Keratinocyte (primary cell): ENCODE results near the gene XRN2. TPM values are rescaled to one million over a fixed set of nuclear protein-coding genes. Genes with fewer than 3 reads are reported as not detected.

Source experiments
- DNase-seq: peaks from one replicate; pipeline ENCODE4 v3.0.0-alpha.2; 2011; ENCODE audit warnings: low read depth, missing footprints, low spot score
- FAIRE-seq: peaks from 2 replicates; lab custom pipeline; 2011; peaks lifted over from hg19 to GRCh38; lab: Jason Lieb, UNC
- H2AFZ ChIP-seq: 2 replicates; pipeline ENCODE4 v1.6.0; 2012; ENCODE audit warnings: low read length, control low read depth, inconsistent platforms; ENCODE audit not compliant: control insufficient read depth
- H3K27ac ChIP-seq: 2 replicates; pipeline ENCODE4 v1.5.1; 2011; ENCODE audit warnings: low read length; ENCODE audit not compliant: control insufficient read depth, insufficient read depth
- H3K27me3 ChIP-seq: 3 replicates; pipeline ENCODE4 v1.6.0; 2011; ENCODE audit warnings: low read length; ENCODE audit not compliant: control insufficient read depth, insufficient read depth; ENCODE audit errors: extremely low read depth
- H3K36me3 ChIP-seq, 2 experiments: 2 replicates in 1 of 2; 3 replicates in 1 of 2; pipeline ENCODE4 v1.5.1; 2011; ENCODE audit warnings: low read length in 2 of 2, mild to moderate bottlenecking in 1 of 2; ENCODE audit not compliant: control insufficient read depth in 2 of 2, insufficient read depth in 2 of 2; ENCODE audit errors: extremely low read depth in 1 of 2
- H3K4me1 ChIP-seq: 3 replicates; pipeline ENCODE4 v1.5.1; 2011; ENCODE audit warnings: low read length; ENCODE audit not compliant: control insufficient read depth, insufficient read depth; ENCODE audit errors: extremely low read depth
- H3K4me2 ChIP-seq: 3 replicates; pipeline ENCODE4 v1.6.0; 2011; ENCODE audit warnings: low read depth, low read length; ENCODE audit not compliant: control insufficient read depth, insufficient read depth; ENCODE audit errors: extremely low read depth
- H3K4me3 ChIP-seq, 3 experiments: fragments of 200-600 bp in 1 of 3; sonication (generic) in 1 of 3; 2 replicates in 2 of 3; 3 replicates in 1 of 3; pipeline ENCODE4 v1.5.1; 2011 to 2016; ENCODE audit warnings: low read length in 3 of 3, mild to moderate bottlenecking in 3 of 3, control low read depth in 2 of 3, inconsistent platforms in 1 of 3, low read depth in 1 of 3, mixed read lengths in 1 of 3, mixed run types in 1 of 3, moderate library complexity in 1 of 3; ENCODE audit not compliant: control insufficient read depth in 2 of 3, insufficient read depth in 2 of 3; ENCODE audit errors: extremely low read depth in 1 of 3
- H3K79me2 ChIP-seq: 2 replicates; pipeline ENCODE4 v1.6.0; 2012; ENCODE audit warnings: low read length; ENCODE audit not compliant: control insufficient read depth, insufficient read depth
- H3K9ac ChIP-seq: 3 replicates; pipeline ENCODE4 v1.6.0; 2011; ENCODE audit warnings: low read length; ENCODE audit not compliant: control insufficient read depth, insufficient read depth; ENCODE audit errors: extremely low read depth
- H3K9me1 ChIP-seq: 3 replicates; pipeline ENCODE4 v1.6.0; 2011; ENCODE audit warnings: low read length; ENCODE audit not compliant: control insufficient read depth, insufficient read depth; ENCODE audit errors: extremely low read depth
- H3K9me3 ChIP-seq: 2 replicates; pipeline ENCODE4 v1.5.1; 2012; ENCODE audit warnings: low read depth, low read length; ENCODE audit not compliant: control insufficient read depth
- H4K20me1 ChIP-seq: 3 replicates; pipeline ENCODE4 v1.6.0; 2011; ENCODE audit warnings: low read length; ENCODE audit not compliant: control insufficient read depth, insufficient read depth; ENCODE audit errors: extremely low read depth
- CTCF ChIP-seq, 3 experiments: IDR thresholded peaks in 1 of 3; conservative IDR thresholded peaks in 1 of 3; optimal IDR thresholded peaks in 1 of 3; 2 replicates in 2 of 3; 3 replicates in 1 of 3; pipeline versions ENCODE3 to v1.5.1; 2011; ENCODE audit warnings: low read length in 3 of 3, mild to moderate bottlenecking in 3 of 3, moderate library complexity in 2 of 3, control low read depth in 1 of 3, inconsistent platforms in 1 of 3; ENCODE audit not compliant: insufficient read depth in 2 of 3; ENCODE audit errors: extremely low read depth in 1 of 3
- EZH2 ChIP-seq: IDR thresholded peaks from one replicate; pipeline ENCODE4 v1.6.1; 2012; ENCODE audit warnings: inconsistent platforms, mild to moderate bottlenecking, low read length, moderate library complexity
- dilution Hi-C: fragments of 300-500 bp; cut with MboI; formaldehyde crosslinking; loops from one replicate; pipeline ENCODE4 v1.7.0; 2020; ENCODE audit warnings: low sequenced_read_pairs; ENCODE audit not compliant: extremely low pct_ligation_motif_present
- polyA plus RNA-seq, 5 experiments: library from polyadenylated mRNA; depleted of rRNA in 3 of 5; stranded (reverse) in 3 of 5; stranded (forward) in 1 of 5; unstranded in 1 of 5; fragments of >200 nt; gene quantifications; 1 replicate in 1 of 5; 2 replicates in 3 of 5; 3 replicates in 1 of 5; pipeline versions ENCODE4 v1.2.1 to v1.2.3, GENCODE V29; 2011 to 2012; ENCODE audit warnings: missing spikeins in 2 of 5, low read depth in 1 of 5, low replicate concordance in 1 of 5

The XRN2 gene
- polyA plus RNA-seq, 1 donor (not counting 4 experiments of a cell fraction or from before 2014, with no cell fraction given): 85.8 TPM

GRCh38 chr20:21396599-21397340 is 93.6 kb downstream of the XRN2 start:
- Histone ChIP-seq H3K79me2 (no peaks in the 10 kb centered on the region), H3K4me3 (no peak overlapping the region), H3K36me3 (no peaks in the 10 kb centered on the region), H4K20me1 (no peaks in the 10 kb centered on the region), H3K9ac (no peak overlapping the region), H3K9me3 (no peaks in the 10 kb centered on the region), H3K27me3 (peaks cover 81% of the 10 kb centered on the region), H2AFZ (no peak overlapping the region), H3K4me2 (peak overlapping the region; percentile 5), H3K27ac (no peak overlapping the region), H3K9me1 (no peaks in the 10 kb centered on the region), H3K4me1 (no peaks in the 10 kb centered on the region)
- FAIRE-seq (no peak), DNase-seq (no peak)
- dilution Hi-C loops: no loop called here
- TF ChIP-seq EZH2 (no peak), CTCF (optimal IDR thresholded peaks at IDR 0.05 in 1 of 3, IDR thresholded peaks at IDR 0.05 in 1 of 3, conservative IDR thresholded peaks at IDR 0.05 in 1 of 3; ENCODE audit: extremely low read depth in 1 of 3, insufficient read depth in 2 of 3, low read length in 3 of 3) (no peak)

GRCh38 chr20:21397341-21398108 is 94.4 kb downstream of the XRN2 start, which contains the start of gene NKX2-4:
Gene NKX2-4, minus strand, starts transcription at chr20:21397526. Its CDS starts 127 bp downstream, at chr20:21397399.
- peaks cover 80% of the 10 kb centered on the region for H3K27me3 ChIP-seq

More at GRCh38 chr20:21397341-21398108, 94.4 kb downstream of the XRN2 start, which contains the start of gene NKX2-4:
- Histone ChIP-seq H3K9ac (no peak within 1 kb of the TSS), H4K20me1 (no peaks in the 10 kb centered on the region), H3K36me3 (no peaks in the 10 kb centered on the region), H3K4me1 (no peaks in the 10 kb centered on the region), H2AFZ (no peak within 1 kb of the TSS), H3K4me2 (peak within 1 kb of the TSS; percentile 5), H3K79me2 (no peaks in the 10 kb centered on the region), H3K4me3 (no peak within 1 kb of the TSS), H3K9me1 (no peaks in the 10 kb centered on the region), H3K27ac (no peak within 1 kb of the TSS), H3K9me3 (no peaks in the 10 kb centered on the region)
- TF ChIP-seq CTCF (optimal IDR thresholded peaks at IDR 0.05 in 1 of 3, IDR thresholded peaks at IDR 0.05 in 1 of 3, conservative IDR thresholded peaks at IDR 0.05 in 1 of 3; ENCODE audit: extremely low read depth in 1 of 3, insufficient read depth in 2 of 3, low read length in 3 of 3) (no peak), EZH2 (peak; percentile 97)
- dilution Hi-C loops: no loop called here
- FAIRE-seq (no peak), DNase-seq (no peak)
